ENCODE results near the gene CCDC68. TPM values are rescaled to one million over a fixed set of nuclear protein-coding genes. Genes with fewer than 3 reads are reported as not detected.

The CCDC68 gene
- total RNA-seq, 1 donor from 2014 or later, result not detected

- Mint-ChIP-seq H3K27me3 (ENCODE audit: low read depth) (no peaks in the 10 kb centered on the region), H3K4me3 (no peak overlapping the region), H3K9me3 (no peaks in the 10 kb centered on the region)
Observed at GRCh38 chr18:54960197-54960596, 936 bp upstream of the CCDC68 start.

GRCh38 chr18:54957996-54958395, 1.3 kb downstream of the CCDC68 start:
- no peak overlapping the region for H3K4me3 Mint-ChIP-seq
- H3K4me1 Mint-ChIP-seq, result peaks cover 10% of the 10 kb centered on the region
- TF ChIP-seq CTCF (IDR thresholded peaks at IDR 0.05; ENCODE audit: unreplicated experiment), result no peak
- H3K9me3 Mint-ChIP-seq, result no peaks in the 10 kb centered on the region
- no peak for DNase-seq (ENCODE audit: low spot score in 2 of 2, unreplicated experiment in 2 of 2)
- no peaks in the 10 kb centered on the region for H3K36me3 Mint-ChIP-seq
- H3K27me3 Mint-ChIP-seq (ENCODE audit: low read depth), result no peaks in the 10 kb centered on the region
- H3K27ac Mint-ChIP-seq, result no peak overlapping the region

More at GRCh38 chr18:54960197-54960596, 936 bp upstream of the CCDC68 start:
- no peaks in the 10 kb centered on the region for H3K36me3 Mint-ChIP-seq
- DNase-seq (ENCODE audit: low spot score in 2 of 2, unreplicated experiment in 2 of 2), result no peak
- TF ChIP-seq CTCF (IDR thresholded peaks at IDR 0.05; ENCODE audit: unreplicated experiment), result no peak
- H3K4me1 Mint-ChIP-seq, result peaks cover 10% of the 10 kb centered on the region
- no peak overlapping the region for H3K27ac Mint-ChIP-seq

DNA sequence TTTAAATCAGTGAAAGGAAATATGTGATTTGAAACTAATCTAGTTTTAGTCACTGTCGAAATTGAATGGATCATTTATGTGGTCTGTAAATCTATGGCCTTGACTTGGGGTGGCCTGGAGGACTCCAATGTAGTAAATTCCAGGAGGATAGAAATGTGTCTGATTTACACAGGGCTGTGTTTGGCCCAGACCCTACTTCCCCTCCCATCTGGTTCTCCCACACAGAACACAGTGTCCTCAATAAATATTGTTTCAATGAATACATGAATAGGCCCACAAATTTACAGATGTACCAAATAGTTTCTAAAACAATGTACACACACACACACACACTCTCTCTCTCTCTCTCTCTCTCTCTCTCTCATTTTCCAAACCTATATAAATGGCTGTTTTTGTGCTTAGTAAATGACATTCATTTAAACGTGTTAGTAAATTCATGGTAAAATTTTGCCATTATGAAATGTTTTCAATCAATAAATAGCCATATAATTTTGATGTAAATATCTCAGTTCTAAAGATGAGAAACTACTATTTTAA, 1.9 kb downstream of the CCDC68 start:
- no peak overlapping the region for H3K27ac Mint-ChIP-seq
- H3K4me1 Mint-ChIP-seq, result peaks cover 10% of the 10 kb centered on the region
- no peak overlapping the region for H3K4me3 Mint-ChIP-seq
- DNase-seq (ENCODE audit: low spot score in 2 of 2, unreplicated experiment in 2 of 2), result no peak
- no peaks in the 10 kb centered on the region for H3K27me3 Mint-ChIP-seq (ENCODE audit: low read depth)
- H3K9me3 Mint-ChIP-seq, result no peaks in the 10 kb centered on the region
- no peaks in the 10 kb centered on the region for H3K36me3 Mint-ChIP-seq
- no peak for TF ChIP-seq CTCF (IDR thresholded peaks at IDR 0.05; ENCODE audit: unreplicated experiment)

- no peaks in the 10 kb centered on the region for H3K9me3 Mint-ChIP-seq
- no peaks in the 10 kb centered on the region for H3K27me3 Mint-ChIP-seq (ENCODE audit: low read depth)
- no peak for DNase-seq (ENCODE audit: low spot score in 2 of 2, unreplicated experiment in 2 of 2)
- H3K4me1 Mint-ChIP-seq, result peaks cover 10% of the 10 kb centered on the region
- no peak for TF ChIP-seq CTCF (IDR thresholded peaks at IDR 0.05; ENCODE audit: unreplicated experiment)
- H3K27ac Mint-ChIP-seq, result no peak overlapping the region
- no peaks in the 10 kb centered on the region for H3K36me3 Mint-ChIP-seq
- H3K4me3 Mint-ChIP-seq, result no peak overlapping the region
Observed at GRCh38 chr18:54956506-54956905, 2.8 kb downstream of the CCDC68 start.

GRCh38 chr18:54952026-54952425, 7.2 kb downstream of the CCDC68 start:
- no peak overlapping the region for H3K27ac Mint-ChIP-seq
- no peaks in the 10 kb centered on the region for H3K9me3 Mint-ChIP-seq
- TF ChIP-seq CTCF (IDR thresholded peaks at IDR 0.05; ENCODE audit: unreplicated experiment), result no peak
- H3K4me3 Mint-ChIP-seq, result no peak overlapping the region
- no peaks in the 10 kb centered on the region for H3K36me3 Mint-ChIP-seq
- peaks cover 14% of the 10 kb centered on the region for H3K27me3 Mint-ChIP-seq (ENCODE audit: low read depth)
- DNase-seq (ENCODE audit: low spot score in 2 of 2, unreplicated experiment in 2 of 2), result no peak
- H3K4me1 Mint-ChIP-seq, result peaks cover 3% of the 10 kb centered on the region

DNA sequence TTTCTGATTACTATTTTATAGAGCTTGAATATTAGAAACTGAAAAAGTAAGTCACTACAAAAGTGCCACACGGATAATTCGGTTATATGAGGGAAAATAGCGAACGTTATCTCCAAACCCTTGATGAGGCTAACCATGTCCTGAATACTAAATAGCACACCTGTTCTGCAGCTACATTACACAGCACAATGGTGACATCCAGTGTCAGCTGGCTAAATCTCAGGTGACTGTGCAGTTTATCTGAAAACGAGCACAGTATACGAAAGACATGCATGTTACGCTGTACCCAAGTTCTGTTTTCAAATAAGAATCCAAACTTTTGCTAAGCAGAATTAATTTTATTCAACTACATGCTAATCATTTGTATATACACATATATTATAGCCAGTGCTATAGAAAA, 9.0 kb downstream of the CCDC68 start:
- H3K4me3 Mint-ChIP-seq, result no peak overlapping the region
- no peak for TF ChIP-seq CTCF (IDR thresholded peaks at IDR 0.05; ENCODE audit: unreplicated experiment)
- H3K36me3 Mint-ChIP-seq, result no peaks in the 10 kb centered on the region
- H3K9me3 Mint-ChIP-seq, result no peaks in the 10 kb centered on the region
- H3K27ac Mint-ChIP-seq, result no peak overlapping the region
- DNase-seq (ENCODE audit: low spot score in 2 of 2, unreplicated experiment in 2 of 2), result no peak
- peaks cover 14% of the 10 kb centered on the region for H3K27me3 Mint-ChIP-seq (ENCODE audit: low read depth)
- H3K4me1 Mint-ChIP-seq, result peaks cover 14% of the 10 kb centered on the region
